HepG2 (cell line): ENCODE results near the gene ISOC2. TPM values are rescaled to one million over a fixed set of nuclear protein-coding genes. Genes with fewer than 3 reads are reported as not detected.
A peak's percentile ranks its signal among the peaks of the same experiment; 100 is the strongest.

Experiments
- ATAC-seq: fragments of 200-7000 bp; cut with Tn5 transposase; 3 replicates; pipeline ENCODE4 v1.9.1; 2020; ENCODE audit warnings: mild to moderate bottlenecking, moderate library complexity
- BruUV-seq: library from RNA; stranded (reverse); fragments of 400-500 nt; replicated peaks from 2 replicates; lab custom pipeline; 2021; lab: Mats Ljungman, UMichigan
- CTCF ChIA-PET: fragments of 300-600 bp; formaldehyde crosslinking; extraction: SDS; loops from one replicate; lab custom pipeline; 2021; ENCODE audit warnings: low total read pairs, inconsistent platforms, low intra/inter-chr PET ratio; lab: Yijun Ruan, JAX
- POLR2A ChIA-PET: fragments of 350-600 bp; sonication (Branson Sonifier 250); formaldehyde crosslinking; loops from one replicate; lab custom pipeline; 2020; ENCODE audit warnings: antibody characterized with exemption, inconsistent platforms; lab: Yijun Ruan, JAX
- DNase-seq: peaks from one replicate; pipeline ENCODE4 v3.0.0-alpha.2; 2015; ENCODE audit warnings: low spot score
- FAIRE-seq: peaks from 3 replicates; lab custom pipeline; 2011; peaks lifted over from hg19 to GRCh38; lab: Jason Lieb, UNC
- H2AFZ ChIP-seq: one replicate; pipeline ENCODE4 v1.6.1; 2011; ENCODE audit warnings: low read length, inconsistent platforms
- H3K27ac ChIP-seq: fragments of 300-600 bp; 3 replicates; pipeline ENCODE4 v1.8.0; 2011; ENCODE audit warnings: mixed run types, mild to moderate bottlenecking, mixed read lengths, low read length, inconsistent platforms; ENCODE audit not compliant: insufficient read depth; ENCODE audit errors: extremely low read length
- H3K27me3 ChIP-seq, 2 experiments: fragments of 200-600 bp in 1 of 2; 2 replicates in 1 of 2; 3 replicates in 1 of 2; pipeline versions ENCODE4 v1.6.0 to v1.8.0; 2011; ENCODE audit warnings: low read length in 2 of 2, mild to moderate bottlenecking in 2 of 2, moderate library complexity in 2 of 2, inconsistent platforms in 1 of 2; ENCODE audit not compliant: insufficient read depth in 2 of 2, control insufficient read depth in 1 of 2
- H3K36me3 ChIP-seq, 2 experiments: fragments of 200-600 bp in 1 of 2; replicated peaks in 1 of 2; 2 replicates in 1 of 2; 3 replicates in 1 of 2; pipeline versions ENCODE4 v1.5.1 to v1.8.0; 2011; ENCODE audit warnings: low read length in 2 of 2, inconsistent platforms in 1 of 2; ENCODE audit not compliant: insufficient read depth in 2 of 2, control insufficient read depth in 1 of 2
- H3K4me1 ChIP-seq: 2 replicates; pipeline ENCODE4 v1.5.1; 2012; ENCODE audit warnings: low read length, inconsistent platforms; ENCODE audit not compliant: insufficient read depth
- H3K4me2 ChIP-seq: 2 replicates; pipeline ENCODE4 v1.6.0; 2011; ENCODE audit warnings: low read depth, low read length, inconsistent platforms
- H3K4me3 ChIP-seq, 3 experiments: fragments of 200-600 bp in 1 of 3; sonication (generic), shearing (Covaris generic) in 1 of 3; replicated peaks in 1 of 3; 2 replicates each; pipeline ENCODE4 v1.5.1; 2011 to 2016; ENCODE audit warnings: low read length in 3 of 3, inconsistent platforms in 2 of 3, low read depth in 2 of 3, mild to moderate bottlenecking in 2 of 3, control low read depth in 1 of 3, mixed read lengths in 1 of 3; ENCODE audit not compliant: insufficient read depth in 1 of 3
- H3K79me2 ChIP-seq: one replicate; pipeline ENCODE4 v1.6.1; 2011; ENCODE audit warnings: low read length, inconsistent platforms; ENCODE audit not compliant: insufficient read depth
- H3K9ac ChIP-seq: 2 replicates; pipeline ENCODE4 v1.6.0; 2011; ENCODE audit warnings: mild to moderate bottlenecking, low read depth, low read length, inconsistent platforms; ENCODE audit not compliant: insufficient read depth
- H3K9me3 ChIP-seq: 2 replicates; pipeline ENCODE4 v1.5.1; 2012; ENCODE audit warnings: mild to moderate bottlenecking, low read length
- H4K20me1 ChIP-seq: 2 replicates; pipeline ENCODE4 v1.6.0; 2011; ENCODE audit warnings: inconsistent platforms, mild to moderate bottlenecking, low read length, moderate library complexity; ENCODE audit not compliant: insufficient read depth
- ARHGAP35 ChIP-seq: sonication (generic); formaldehyde crosslinking; IDR thresholded peaks from 2 replicates; pipeline ENCODE4 v1.9.0; 2022; ENCODE audit warnings: mild to moderate bottlenecking, inconsistent platforms, moderate library complexity, missing genetic modification reagents, borderline replicate concordance
- EEA1 ChIP-seq: sonication (generic); formaldehyde crosslinking; IDR thresholded peaks from 2 replicates; pipeline ENCODE4 v1.5.1; 2020; ENCODE audit warnings: mild to moderate bottlenecking, missing genetic modification reagents, borderline replicate concordance
- KDM1A ChIP-seq: IDR thresholded peaks from 2 replicates; pipeline ENCODE4 v1.6.1; 2016; ENCODE audit warnings: missing compliant biosample characterization
- MED8 ChIP-seq: sonication (generic); formaldehyde crosslinking; IDR thresholded peaks from 2 replicates; pipeline ENCODE4 v1.8.1; 2023; ENCODE audit warnings: mild to moderate bottlenecking, missing genetic modification reagents; ENCODE audit not compliant: insufficient replicate concordance
- MXD4 ChIP-seq: IDR thresholded peaks from 2 replicates; pipeline ENCODE4 v1.6.1; 2016; ENCODE audit warnings: mild to moderate bottlenecking, missing biosample characterization, missing genetic modification reagents
- POLR2G ChIP-seq: fragments of 200-400 bp; formaldehyde crosslinking; IDR thresholded peaks from 2 replicates; pipeline ENCODE4 v1.6.1; 2018; ENCODE audit warnings: mild to moderate bottlenecking, low read depth, low read length, moderate library complexity
- TCF12 ChIP-seq, 2 experiments: fragments of 450-650 bp in 1 of 2; sonication (generic) in 1 of 2; formaldehyde crosslinking in 1 of 2; IDR thresholded peaks; 2 replicates each; pipeline versions ENCODE4 v1.6.1 to v1.8.0; 2017 to 2022; ENCODE audit warnings: antibody characterized with exemption in 1 of 2, mild to moderate bottlenecking in 1 of 2, missing genetic modification reagents in 1 of 2, moderate library complexity in 1 of 2
- ZFY ChIP-seq: sonication (generic); formaldehyde crosslinking; IDR thresholded peaks from 2 replicates; pipeline ENCODE4 v1.4.0; 2020; ENCODE audit warnings: missing genetic modification reagents
- ZNF317 ChIP-seq: sonication (generic); formaldehyde crosslinking; IDR thresholded peaks from 2 replicates; pipeline ENCODE4 v1.5.0; 2020; ENCODE audit warnings: mild to moderate bottlenecking, missing genetic modification reagents
- ZNF354B ChIP-seq: sonication (generic); formaldehyde crosslinking; IDR thresholded peaks from 2 replicates; pipeline ENCODE4 v1.8.0; 2022; ENCODE audit warnings: mild to moderate bottlenecking, missing genetic modification reagents
- ZNF629 ChIP-seq: sonication (generic); formaldehyde crosslinking; conservative IDR thresholded peaks from 2 replicates; pipeline ENCODE4 v1.5.0; 2020; ENCODE audit warnings: missing genetic modification reagents
- WGBS: methylation state at CpG from one replicate; pipeline ENCODE4 v1.1.6; 2017; ENCODE audit warnings: low lambda C conversion rate; 5-methylcytosine and 5-hydroxymethylcytosine counted together
- in situ Hi-C: cut with HindIII; loops from 2 replicates; pipeline ENCODE4 v1.10.0; 2017; ENCODE audit warnings: low pct_unique_long_range_greater_than_20kb; ENCODE audit not compliant: extremely low pct_ligation_motif_present
- intact Hi-C: fragments of 100-400 bp; cut with micrococcal nuclease; formaldehyde crosslinking; loops from one replicate; pipeline ENCODE4 v1.10.0; 2022; ENCODE audit not compliant: unreplicated experiment
- polyA plus RNA-seq, 8 experiments: library from polyadenylated mRNA; depleted of rRNA in 3 of 8; stranded (reverse) in 7 of 8; unstranded in 1 of 8; fragments of >200 nt; fragmentation: Illumina TruSeq in 4 of 8; extraction: Trizol in 4 of 8; gene quantifications; 2 replicates each; pipeline versions ENCODE4 v1.2.1 to v1.2.3, GENCODE V29; 2011 to 2016; ENCODE audit warnings: low read depth in 4 of 8, missing spikeins in 1 of 8, mixed read lengths in 1 of 8; ENCODE audit not compliant: insufficient read depth in 1 of 8
- total RNA-seq, 5 experiments: library from RNA; depleted of rRNA; stranded (reverse); fragments of >200 nt; fragmentation: Illumina TruSeq; extraction: Trizol; gene quantifications; 2 replicates each; pipeline ENCODE4 v1.2.3, GENCODE V29; 2016; ENCODE audit warnings: low read depth in 1 of 5
- TF ChIP-seq, protein P1 (sequence below): sonication (generic); formaldehyde crosslinking; IDR thresholded peaks from 2 replicates; pipeline ENCODE4 v1.4.0; 2020; ENCODE audit warnings: mild to moderate bottlenecking, missing genetic modification reagents
- TF ChIP-seq, protein P2 (sequence below): sonication (generic); formaldehyde crosslinking; IDR thresholded peaks from 2 replicates; pipeline ENCODE4 v1.4.0; 2020; ENCODE audit warnings: mild to moderate bottlenecking, low read depth, missing genetic modification reagents
- TF ChIP-seq, protein P3 (sequence below): sonication (generic); formaldehyde crosslinking; IDR thresholded peaks from 2 replicates; pipeline ENCODE4 v1.8.0; 2022; ENCODE audit warnings: mild to moderate bottlenecking, missing genetic modification reagents; ENCODE audit not compliant: insufficient replicate concordance

Gene ISOC2
- total and polyA plus RNA-seq, 2 of the 13 experiments (the other 11 are each of a cell fraction or from before 2014, with no cell fraction given) = 76.8 to 105 TPM

DNA sequence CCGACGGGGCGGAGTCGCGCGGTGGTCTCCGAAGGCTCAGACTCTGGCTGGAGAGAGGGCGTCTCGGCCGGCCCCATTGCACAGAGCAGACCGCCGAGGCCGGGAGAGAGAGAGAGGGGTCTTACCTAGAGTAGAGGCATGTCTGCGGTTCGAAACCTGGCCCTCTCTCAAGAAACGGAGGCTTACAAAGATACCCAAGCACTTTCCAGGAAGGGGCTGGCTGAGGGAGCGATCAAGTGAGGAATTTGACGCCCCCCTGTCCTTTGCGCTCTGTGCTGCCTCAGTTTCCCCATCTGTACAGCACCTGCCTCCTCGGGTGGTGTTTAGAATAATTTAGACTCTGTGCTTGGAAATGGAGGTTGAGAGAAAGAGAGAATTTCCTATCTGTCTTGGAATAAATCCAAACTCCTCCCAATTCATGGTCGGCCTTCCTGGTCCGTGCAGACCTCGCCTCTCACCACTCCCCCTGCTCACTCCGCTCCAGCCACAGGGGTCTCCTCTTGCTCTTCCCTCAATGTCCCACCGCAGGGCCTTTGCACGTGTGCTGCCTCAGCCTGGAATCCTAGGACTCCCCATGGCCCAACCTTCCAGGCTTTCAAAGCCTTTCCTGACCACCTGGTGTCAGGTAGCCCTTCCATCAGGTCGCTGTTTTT lies 658 bp upstream of the ISOC2 start:
- Histone ChIP-seq H3K79me2 (peaks cover 20% of the 10 kb centered on the region), H3K27me3 (no peaks in the 10 kb centered on the region), H3K4me1 (peaks cover 64% of the 10 kb centered on the region), H3K4me2 (peak overlapping the region; percentile 100), H3K9ac (peak overlapping the region; percentile 87), H3K4me3 (peak overlapping the region; percentile 59 to 81 (median 67)), H3K36me3 (peaks cover 0 to 1% of the 10 kb centered on the region in 2 experiments; a peak in 1 of 5 replicates), H2AFZ (no peak overlapping the region), H3K27ac (peak overlapping the region; percentile 76), H4K20me1 (no peaks in the 10 kb centered on the region), H3K9me3 (no peaks in the 10 kb centered on the region)
- BruUV-seq = TSS peak; percentile 94
- DNase-seq = peak; percentile 50
- in situ Hi-C loops = no loop called here
- POLR2A ChIA-PET = interaction anchor here (0.5 to 2.6 kb wide), 31 partner anchors 9 to 344 kb away, joined by 3 to 29 read pairs (median 4); partner anchors contain the start of genes CCDC106, FIZ1, HSPBP1 and KMT5C
- peak; percentile 80 for ATAC-seq
- WGBS = 6% methylated on average over 18 of the region's 27 CpGs
- FAIRE-seq = no peak
- CTCF ChIA-PET = no interaction called here
- intact Hi-C loops = no loop called here
- TF ChIP-seq POLR2G (peak; percentile 85), ZFY (0 out of 2 replicates have a peak, but pooled peaks have one; percentile 8), MED8 (peak; percentile 30), ARHGAP35 (CRISPR knock-in tag) (0 out of 2 replicates have a peak, but pooled peaks have one; percentile 34), ZNF629 (peak; percentile 96), EEA1 (CRISPR knock-in tag) (peak; percentile 75; the same call in 1 of the 2 replicates), ZNF354B (CRISPR knock-in tag) (0 out of 2 replicates have a peak, but pooled peaks have one; percentile 47), ZNF317 (CRISPR knock-in tag) (peak; percentile 13; the same call in 1 of the 2 replicates), KDM1A (CRISPR knock-in tag) (0 out of 2 replicates have a peak, but pooled peaks have one; percentile 13), TCF12 (IDR thresholded peaks at IDR 0.05) (no peak), TCF12 (CRISPR knock-in tag; IDR thresholded peaks at IDR 0.05) (0 out of 2 replicates have a peak, but pooled peaks have one; percentile 30), MXD4 (CRISPR knock-in tag) (peak; percentile 2; the same call in 1 of the 2 replicates)
- TF ChIP-seq, protein P1, sequence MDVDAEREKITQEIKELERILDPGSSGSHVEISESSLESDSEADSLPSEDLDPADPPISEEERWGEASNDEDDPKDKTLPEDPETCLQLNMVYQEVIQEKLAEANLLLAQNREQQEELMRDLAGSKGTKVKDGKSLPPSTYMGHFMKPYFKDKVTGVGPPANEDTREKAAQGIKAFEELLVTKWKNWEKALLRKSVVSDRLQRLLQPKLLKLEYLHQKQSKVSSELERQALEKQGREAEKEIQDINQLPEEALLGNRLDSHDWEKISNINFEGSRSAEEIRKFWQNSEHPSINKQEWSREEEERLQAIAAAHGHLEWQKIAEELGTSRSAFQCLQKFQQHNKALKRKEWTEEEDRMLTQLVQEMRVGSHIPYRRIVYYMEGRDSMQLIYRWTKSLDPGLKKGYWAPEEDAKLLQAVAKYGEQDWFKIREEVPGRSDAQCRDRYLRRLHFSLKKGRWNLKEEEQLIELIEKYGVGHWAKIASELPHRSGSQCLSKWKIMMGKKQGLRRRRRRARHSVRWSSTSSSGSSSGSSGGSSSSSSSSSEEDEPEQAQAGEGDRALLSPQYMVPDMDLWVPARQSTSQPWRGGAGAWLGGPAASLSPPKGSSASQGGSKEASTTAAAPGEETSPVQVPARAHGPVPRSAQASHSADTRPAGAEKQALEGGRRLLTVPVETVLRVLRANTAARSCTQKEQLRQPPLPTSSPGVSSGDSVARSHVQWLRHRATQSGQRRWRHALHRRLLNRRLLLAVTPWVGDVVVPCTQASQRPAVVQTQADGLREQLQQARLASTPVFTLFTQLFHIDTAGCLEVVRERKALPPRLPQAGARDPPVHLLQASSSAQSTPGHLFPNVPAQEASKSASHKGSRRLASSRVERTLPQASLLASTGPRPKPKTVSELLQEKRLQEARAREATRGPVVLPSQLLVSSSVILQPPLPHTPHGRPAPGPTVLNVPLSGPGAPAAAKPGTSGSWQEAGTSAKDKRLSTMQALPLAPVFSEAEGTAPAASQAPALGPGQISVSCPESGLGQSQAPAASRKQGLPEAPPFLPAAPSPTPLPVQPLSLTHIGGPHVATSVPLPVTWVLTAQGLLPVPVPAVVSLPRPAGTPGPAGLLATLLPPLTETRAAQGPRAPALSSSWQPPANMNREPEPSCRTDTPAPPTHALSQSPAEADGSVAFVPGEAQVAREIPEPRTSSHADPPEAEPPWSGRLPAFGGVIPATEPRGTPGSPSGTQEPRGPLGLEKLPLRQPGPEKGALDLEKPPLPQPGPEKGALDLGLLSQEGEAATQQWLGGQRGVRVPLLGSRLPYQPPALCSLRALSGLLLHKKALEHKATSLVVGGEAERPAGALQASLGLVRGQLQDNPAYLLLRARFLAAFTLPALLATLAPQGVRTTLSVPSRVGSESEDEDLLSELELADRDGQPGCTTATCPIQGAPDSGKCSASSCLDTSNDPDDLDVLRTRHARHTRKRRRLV (CRISPR knock-in tag) = peak; percentile 51
- TF ChIP-seq, protein P2, sequence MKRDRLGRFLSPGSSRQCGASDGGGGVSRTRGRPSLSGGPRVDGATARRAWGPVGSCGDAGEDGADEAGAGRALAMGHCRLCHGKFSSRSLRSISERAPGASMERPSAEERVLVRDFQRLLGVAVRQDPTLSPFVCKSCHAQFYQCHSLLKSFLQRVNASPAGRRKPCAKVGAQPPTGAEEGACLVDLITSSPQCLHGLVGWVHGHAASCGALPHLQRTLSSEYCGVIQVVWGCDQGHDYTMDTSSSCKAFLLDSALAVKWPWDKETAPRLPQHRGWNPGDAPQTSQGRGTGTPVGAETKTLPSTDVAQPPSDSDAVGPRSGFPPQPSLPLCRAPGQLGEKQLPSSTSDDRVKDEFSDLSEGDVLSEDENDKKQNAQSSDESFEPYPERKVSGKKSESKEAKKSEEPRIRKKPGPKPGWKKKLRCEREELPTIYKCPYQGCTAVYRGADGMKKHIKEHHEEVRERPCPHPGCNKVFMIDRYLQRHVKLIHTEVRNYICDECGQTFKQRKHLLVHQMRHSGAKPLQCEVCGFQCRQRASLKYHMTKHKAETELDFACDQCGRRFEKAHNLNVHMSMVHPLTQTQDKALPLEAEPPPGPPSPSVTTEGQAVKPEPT (CRISPR knock-in tag) = 0 out of 2 replicates have a peak, but pooled peaks have one; percentile 37
- TF ChIP-seq, protein P3, sequence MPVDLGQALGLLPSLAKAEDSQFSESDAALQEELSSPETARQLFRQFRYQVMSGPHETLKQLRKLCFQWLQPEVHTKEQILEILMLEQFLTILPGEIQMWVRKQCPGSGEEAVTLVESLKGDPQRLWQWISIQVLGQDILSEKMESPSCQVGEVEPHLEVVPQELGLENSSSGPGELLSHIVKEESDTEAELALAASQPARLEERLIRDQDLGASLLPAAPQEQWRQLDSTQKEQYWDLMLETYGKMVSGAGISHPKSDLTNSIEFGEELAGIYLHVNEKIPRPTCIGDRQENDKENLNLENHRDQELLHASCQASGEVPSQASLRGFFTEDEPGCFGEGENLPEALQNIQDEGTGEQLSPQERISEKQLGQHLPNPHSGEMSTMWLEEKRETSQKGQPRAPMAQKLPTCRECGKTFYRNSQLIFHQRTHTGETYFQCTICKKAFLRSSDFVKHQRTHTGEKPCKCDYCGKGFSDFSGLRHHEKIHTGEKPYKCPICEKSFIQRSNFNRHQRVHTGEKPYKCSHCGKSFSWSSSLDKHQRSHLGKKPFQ (CRISPR knock-in tag) = peak; percentile 55
